OCI-M2 (cell line): ENCODE data around the gene OR2V2.
"Not testable (repeated sequence)": the region's sequence is repeated elsewhere in the genome, so short reads cannot be mapped to it uniquely, and the experiment has no call there.

Source experiments
- DNase-seq: peaks from one replicate; lab custom pipeline; 2025; ENCODE audit not compliant: unreplicated experiment; lab: John Stamatoyannopoulos, UW

Gene OR2V2

DNA sequence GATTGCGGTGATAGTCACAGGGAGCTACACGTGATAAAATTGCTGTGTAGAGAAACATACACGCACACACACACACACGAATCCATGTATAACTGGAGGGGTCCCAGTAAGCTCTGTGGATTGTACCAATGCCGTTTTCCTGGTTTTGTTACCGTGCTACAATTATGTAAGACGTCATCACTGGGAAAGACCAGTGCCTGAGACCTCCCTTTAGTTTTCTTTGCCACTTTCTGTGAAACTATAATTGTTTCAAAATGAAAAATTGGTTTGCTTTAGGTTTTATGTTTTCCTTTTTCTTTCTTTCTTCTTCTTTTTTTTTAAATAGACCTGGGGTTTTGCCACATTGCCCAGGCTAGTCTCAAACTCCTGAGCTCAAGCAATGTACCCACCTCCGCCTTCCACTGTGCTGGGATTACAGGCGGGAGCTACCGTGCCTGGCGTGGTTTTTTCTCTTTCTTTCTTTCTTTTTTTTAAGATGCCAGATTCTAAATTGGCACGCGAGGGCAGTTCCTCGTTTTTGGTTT is 21.3 kb downstream of the OR2V2 start:
- no peak for DNase-seq

DNA sequence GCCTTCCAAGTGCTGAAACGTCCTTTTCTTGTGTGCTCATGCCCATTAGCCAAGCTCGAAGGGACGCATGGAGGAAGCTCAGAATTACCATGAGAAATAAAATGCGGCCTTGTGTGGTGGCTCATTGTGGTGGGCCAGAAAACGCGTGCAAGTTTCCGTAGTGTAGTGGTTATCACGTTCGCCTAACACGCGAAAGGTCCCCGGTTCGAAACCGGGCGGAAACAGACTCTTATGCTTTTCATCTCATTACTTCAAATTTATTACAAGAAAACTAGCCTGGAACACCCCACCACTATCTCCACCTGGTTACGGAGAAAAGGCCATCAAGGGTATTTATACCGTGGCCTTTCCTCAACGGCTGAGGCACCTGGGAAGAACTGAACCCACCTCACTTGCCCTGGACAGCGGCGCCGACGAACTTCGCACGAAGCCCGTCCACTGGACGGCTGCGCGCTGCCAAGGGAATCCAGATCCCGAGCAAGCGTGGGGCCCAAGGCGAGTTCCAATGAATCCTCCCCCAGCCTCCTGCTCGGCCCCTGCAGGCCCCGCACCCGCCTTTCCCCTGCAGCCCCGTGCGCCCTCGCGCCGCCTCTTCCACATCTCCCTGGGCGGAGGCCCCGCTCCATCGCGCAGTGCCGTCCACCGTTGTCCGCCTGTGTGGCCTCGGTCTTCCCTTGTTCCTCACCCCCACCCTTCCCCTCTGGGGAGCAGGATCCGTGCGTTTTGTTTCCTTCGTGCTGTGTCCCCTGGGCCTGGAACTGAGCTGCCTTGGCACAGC is 22.3 kb downstream of the OR2V2 start:
- not testable (repeated sequence) for DNase-seq

DNA sequence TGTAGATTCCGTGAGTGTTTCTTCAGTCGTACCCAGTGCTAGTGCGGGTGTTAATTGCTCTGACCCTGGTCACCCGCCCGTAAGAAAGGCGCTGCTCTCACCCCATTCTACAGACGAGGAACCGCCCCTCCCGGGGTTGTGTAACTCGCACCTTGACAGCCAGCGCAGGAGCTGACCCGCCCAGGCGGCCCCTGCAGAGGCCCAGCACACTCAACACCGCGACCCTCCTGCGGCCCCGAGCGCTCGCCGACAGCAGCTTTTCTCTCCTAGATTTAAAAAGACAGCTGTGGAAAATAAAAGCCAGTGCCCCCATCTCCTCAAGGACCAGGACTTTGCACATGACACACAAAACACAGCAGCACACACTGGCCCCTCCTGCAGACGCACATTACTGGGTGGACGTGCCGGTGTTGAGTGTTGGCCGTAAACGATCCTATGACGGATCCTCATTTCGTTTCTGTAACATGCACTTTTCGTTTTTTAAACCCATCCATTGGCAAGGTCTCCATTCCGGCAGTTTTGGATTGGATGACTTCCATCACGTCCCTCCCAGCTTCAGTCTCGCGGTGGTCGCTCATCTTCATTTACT is 22.9 kb downstream of the OR2V2 start:
- DNase-seq: no peak

DNA sequence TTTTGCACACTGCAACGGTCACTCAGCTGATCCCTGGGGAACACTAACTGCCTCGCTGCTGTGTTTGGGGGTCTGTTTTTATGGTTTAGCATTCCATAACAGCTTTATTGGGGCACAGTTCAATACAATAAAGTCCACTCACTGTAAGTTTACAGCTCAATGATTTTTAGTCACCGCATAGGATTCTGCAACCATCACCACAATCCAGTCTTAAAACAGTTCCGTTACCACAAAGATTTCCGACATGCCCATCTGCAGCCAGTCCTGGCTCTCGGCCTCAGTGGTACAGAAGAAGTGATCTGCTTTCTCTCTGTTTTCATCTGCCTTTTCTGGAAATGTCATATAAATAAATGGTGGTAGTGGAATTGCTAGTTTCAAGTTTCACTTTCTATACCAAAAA is 23.6 kb downstream of the OR2V2 start:
- no peak for DNase-seq

DNA sequence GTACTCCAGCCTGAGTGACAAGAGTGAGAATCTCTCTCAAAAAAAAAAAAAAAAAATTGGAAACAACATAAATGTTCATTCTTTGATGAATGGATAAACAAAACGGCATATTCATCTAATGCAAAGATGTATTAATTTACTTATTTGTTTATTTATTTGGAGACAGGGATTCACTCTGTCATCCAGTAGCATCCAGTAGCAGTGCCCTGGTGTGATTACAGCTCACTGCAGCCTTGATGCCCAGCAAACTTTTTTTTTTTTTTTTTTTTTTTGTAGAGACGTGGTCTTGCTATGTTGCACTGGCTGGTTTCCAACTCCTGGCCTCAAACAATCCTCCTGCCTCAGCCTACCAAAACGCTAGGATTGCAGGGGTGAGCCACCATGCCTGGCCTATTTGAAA is 24.4 kb downstream of the OR2V2 start:
- no peak for DNase-seq

DNA sequence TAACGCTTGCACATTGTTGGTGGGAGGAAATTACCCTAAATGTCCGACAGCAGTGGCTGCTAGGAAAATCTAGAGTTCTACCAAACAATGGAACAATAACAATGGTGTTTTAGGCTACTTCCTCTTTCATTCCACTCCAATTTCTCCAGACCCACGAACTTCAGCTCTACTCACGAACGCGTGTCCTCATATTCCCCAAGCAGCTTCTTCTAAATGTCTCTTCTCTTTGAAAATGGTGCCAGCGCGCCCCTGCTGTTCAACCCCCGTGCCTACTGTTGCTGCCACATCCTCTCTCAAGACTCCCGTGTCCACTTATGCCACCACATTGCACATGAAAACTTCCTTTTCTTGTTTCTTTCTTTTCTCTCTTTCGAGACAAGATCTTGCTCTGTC is 25.6 kb downstream of the OR2V2 start:
- DNase-seq: no peak

DNA sequence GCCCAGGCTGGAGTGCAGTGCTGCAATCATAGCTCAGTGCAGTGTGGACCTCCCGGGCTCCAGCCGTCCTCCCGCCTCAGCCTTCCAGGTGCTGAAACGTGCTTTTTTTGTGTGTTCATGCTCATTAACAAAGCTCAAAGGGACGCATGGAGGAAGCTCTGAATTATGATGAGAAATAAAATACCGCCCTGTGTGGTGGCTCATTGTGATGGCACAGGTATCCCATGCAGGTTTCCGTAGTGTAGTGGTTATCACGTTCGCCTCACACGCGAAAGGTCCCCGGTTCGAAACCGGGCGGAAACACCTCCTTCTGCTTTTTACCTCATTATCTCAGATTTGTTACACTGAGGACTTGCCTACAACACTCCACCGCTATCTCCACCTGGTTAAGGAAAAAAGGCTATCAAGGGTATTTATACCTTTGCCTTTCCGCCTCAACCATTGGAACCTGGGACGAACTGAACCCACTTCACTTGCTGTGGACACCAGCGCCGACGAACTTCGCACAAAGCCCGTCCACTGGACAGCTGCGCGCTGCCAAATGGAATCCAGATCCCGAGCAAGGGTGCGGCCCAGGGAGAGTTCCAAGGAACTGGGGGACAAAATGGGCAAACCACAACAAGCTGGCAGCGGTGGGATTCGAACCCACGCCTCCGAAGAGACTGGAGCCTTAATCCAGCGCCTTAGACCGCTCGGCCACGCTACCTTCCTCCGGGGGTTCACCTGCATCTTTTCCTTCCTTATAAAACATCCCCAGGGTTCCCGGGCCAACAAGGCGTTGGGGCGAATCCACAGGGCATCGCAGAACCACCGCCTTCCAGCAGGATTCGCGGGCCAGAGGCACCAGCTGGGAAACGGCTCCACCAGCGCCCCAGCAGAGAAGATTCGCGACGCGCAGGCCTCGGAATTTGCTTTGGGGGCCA is 26.3 kb downstream of the OR2V2 start:
- no peak for DNase-seq

DNA sequence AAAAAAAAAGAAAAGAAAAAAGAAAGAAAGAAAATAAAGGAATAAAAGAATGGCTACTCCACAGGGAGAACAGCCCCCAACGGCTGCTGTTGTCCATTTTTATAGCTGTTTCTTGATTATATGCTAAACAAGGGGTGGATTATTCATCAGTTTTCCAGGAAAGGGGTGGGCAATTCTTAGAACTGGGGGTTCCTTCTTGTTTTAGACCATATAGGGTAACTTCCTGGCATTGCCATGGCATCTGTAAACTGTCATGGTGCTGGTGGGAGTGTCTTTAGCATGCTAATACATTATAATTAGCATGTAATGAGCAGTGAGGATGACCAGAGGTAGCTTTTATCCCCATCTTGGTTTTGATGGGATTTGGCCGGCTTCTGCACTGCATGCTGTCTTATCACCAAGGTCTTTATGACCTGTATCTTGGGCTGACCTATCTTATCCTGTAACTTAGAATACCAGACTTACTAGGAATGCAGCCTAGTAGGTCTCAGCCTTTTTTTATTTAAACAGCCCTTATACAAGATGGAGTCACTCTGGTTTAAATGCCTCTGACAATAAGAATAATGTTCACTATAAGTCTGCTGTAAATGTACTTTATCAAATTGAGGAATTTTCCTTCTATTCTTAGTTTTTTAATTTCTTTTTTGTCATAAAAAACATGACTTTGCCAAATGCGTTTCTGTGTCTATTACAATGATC is 29.0 kb downstream of the OR2V2 start:
- no peak for DNase-seq

DNA sequence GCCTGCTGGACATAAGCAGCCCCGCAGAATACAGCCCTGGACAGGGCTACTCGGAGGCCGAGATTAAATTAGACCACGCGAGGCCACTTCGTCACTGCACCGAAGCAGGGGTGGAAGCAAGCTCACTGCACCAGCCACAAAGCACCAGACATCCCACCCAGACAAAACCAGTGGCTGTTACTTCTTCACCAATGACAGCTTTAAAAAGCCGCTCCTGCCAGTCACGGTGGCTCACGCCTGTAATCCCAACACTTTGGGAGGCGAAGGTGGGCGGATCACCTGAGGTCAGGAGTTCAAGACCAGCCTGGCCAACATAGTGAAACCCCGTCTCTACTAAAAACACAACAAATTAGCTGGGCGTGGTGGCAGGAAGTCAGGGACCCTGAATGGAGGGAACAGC is 30.2 kb downstream of the OR2V2 start:
- not testable (repeated sequence) for DNase-seq

DNA sequence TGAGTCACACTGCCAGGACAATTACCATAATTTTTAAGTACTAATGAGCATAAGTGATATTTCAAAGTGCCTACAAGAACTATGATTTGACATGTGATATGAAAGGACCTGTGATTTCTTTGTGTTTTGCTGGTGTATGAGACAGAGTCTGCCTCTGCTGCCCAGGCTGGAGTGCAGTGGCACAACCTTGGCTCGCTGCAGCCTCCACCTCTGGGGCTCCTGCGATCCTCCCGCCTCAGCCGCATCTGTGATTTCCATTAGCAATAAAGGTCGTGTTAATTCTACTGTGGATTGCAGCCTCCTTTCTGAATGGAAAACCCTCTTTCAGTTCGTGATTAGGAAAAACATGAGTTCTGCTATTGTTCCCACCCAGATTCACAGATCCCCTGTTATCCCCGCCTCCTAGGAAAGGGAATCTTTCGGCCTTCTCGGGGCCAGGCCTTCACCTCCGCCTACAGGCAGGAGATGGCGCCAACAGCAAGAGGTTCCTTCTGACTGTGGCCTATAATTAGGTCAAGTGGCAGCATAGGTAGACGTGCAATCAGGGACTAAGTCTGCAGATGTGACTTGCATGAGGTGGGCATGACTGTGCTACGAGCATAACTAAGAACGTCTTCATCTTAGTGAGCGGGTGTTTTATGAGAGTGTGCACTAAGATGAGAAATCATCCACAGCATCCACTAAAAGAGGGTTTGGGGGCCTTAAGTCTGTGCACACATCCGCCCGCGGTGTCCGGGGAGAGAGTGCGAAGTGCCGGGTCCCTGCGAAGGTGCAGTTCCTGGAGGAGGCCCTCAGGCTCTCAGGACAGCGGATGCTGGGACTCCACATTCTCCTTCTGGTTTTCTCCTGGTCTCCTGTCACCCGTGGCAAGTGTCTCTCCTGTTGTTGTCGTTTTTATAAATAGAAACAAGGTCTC is 34.5 kb downstream of the OR2V2 start:
- DNase-seq: no peak

DNA sequence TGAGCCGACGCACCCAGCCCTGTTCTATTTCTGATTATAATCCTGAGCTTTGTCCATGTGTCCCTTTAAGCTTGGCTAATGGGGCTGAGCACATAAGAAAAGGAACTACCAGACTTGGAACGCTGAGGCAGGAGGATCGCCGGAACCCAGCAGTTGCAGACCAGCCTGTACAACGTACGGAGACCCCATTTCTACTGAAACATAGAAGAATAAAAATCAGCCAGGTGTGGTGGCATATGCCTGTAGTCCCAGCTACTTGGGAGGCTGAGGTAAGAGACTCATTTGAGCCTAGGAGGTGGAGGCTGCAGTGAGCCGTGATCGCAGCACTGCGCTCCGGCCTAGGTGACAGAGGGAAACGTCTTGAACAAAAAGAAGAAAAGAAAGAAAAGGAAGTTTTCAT is 35.3 kb downstream of the OR2V2 start:
- no peak for DNase-seq

DNA sequence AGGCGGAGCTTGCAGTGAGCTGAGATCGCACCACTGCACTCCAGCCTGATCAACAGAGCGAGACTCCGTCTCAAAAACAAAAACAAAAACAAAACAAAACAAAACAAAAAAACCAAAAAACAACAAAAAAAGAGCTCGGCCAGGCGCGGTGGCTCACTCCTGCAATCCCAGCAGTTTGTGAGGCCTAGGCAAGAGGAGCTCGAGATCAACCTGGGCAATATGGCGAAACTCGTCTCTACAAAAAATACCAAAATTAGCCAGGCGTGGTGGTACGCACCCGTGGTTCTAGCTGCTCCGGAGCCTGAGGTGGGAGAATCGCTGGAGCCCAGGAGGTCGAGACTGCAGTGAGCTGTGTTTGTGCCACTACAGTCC is 37.4 kb downstream of the OR2V2 start:
- no peak for DNase-seq

DNA sequence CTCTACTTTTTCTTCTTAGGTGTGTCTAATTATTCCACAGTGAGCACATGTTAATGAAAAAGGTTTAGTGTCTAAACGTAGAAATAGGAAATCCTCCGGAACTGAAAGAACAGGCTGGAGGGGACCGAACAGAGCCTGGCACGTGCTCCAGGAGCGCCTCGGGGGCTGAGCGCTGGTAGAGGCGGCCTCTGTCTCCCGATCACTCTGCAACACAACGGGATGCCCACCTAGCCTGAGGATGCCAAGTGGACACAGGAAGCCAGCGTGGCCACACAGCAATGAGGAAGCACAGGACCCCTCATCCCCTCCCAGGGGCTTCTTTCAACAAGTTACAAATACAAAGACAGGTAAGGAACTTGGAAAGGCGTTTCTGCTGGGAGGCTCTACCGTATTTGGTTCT is 38.2 kb downstream of the OR2V2 start:
- no peak for DNase-seq

DNA sequence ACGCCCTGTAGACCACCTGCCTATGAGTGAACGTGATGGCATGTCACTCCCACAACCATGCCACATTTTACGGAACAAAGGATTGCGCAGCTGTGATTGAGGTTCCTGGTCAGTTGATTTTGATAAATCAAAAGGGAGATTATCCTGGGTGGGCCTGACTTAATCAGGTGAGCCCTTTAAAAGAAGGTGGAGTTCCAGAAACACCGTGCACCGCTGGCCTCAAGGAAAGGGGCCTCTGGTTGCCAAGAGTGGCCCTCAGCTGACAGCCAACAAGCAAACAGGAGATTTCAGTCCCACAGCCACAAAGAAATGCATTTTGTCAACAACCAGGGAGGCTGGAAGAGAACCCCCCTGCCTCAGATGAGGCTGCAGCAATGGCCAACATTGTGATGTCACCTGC is 38.6 kb downstream of the OR2V2 start:
- no peak for DNase-seq

DNA sequence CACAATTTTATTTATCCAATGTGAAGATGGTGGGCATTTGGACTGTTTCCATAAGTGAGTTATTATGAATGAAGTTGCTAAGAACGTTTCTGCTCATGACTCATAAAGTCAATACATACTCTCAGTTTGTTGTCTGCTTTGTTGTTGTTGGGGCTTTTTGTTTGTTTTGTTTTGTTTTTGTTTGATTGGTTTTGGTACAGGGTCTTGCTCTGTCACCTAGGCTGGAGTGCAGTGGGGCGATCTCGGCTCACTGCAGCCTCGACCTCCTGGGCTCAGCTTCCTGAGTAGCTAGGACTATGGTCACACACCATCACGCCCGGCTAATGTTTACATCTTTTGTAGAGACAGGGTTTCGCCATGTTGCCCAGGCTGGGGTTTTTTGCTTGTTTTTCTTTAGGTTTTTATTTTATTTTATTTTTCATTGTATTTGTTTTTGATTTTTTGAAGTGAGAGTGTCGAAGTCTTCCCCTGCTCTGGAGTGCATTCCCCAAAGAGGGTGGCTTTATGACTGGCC is 39.7 kb downstream of the OR2V2 start:
- DNase-seq: no peak

DNA sequence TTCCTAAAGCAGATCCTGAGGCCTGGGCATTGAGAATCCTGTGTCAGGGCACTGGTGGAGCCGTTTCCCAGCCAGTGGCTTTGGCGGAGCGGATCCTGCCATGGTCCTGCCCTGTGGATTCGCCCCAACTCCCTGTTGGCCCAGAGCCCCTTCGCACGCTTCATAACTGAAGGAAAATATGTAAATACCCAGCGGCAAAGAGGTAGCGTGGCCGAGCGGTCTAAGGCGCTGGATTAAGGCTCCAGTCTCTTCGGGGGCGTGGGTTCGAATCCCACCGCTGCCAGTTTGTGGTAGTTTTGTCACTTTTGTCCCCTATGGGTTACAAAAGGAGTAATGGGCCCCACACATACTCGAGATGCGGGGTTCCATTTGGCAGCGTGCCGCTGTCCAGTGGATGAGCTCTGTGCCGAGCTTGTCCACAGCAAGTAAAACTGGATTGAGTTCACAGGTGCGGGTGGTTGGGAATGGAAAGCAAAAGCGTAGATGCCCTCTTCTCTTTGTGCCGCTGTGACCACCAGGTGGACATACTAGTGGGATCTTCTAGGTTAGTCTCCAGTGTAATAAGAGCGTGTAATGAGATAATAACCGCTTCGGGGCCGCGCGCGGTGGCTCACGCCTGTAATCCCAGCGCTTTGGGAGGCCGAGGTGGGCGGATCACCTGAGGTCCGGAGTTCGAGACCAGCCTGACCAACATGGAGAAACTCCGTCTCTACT is 40.3 kb downstream of the OR2V2 start:
- no peak for DNase-seq

DNA sequence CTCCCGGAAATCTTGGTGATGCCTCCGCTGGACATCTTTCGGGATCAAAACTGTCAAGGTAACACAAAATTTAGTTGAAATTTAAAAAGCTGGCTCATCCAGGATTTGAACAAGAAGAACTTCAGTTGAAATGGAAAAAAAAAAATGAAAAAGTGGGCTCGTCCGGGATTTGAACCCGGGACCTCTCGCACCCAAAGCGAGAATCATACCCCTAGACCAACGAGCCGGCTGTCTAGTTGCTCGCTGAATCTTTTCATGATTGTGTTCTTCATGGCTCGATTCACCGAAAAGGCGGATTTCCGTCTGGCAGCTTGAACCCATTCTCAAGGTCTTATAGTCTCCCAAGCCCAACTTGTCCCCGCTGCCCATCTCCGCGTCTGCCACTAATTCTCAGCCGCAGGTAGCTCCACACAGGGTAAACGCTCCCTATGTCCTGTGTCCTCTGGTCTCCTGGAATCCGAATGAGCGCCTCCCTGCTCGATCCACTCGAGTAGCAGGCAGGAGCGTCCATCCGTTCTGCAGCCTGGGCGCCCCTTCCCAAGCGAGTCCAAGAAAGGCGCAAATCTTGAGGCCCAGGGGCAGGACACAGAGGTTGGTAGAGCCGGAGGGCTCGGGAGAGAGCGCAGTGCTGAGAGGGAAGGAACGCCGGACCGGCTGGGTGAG is 41.4 kb downstream of the OR2V2 start:
- no peak for DNase-seq

DNA sequence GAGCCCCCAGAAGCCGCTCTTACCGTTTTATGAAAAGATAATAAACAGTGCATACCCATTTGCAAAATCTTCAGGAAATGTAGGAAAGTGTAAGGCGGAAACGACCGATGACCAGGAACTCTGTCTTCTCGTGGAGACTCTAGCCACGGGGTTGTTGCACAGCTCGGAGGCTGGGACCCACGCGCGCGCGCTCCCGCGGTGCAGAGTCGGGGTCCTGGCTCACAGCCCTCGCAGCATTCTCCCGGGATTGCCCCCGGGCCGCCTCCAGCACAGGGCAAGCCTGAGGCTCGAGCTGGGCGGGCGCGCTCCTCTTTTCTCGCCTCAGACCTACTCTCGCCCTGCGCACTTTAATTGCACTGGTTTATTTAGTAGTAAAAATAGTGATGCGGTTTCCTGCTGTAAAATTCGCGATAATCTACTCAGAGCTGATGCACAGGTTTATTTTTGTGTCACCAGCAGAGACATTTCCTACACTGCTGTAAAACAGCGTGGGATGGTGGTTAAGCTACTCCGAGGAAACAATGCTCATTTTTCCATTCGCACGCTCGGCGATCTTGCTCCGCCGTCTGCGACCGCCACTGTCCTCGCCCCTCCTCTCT is 42.1 kb downstream of the OR2V2 start:
- DNase-seq: no peak
